Right atrium auricular region (tissue), 2 donors: ENCODE results near the gene WFS1. TPM values are rescaled to one million over a fixed set of nuclear protein-coding genes. Genes with fewer than 3 reads are reported as not detected.

ENCODE experiments used
- DNase-seq: peaks from one replicate; pipeline ENCODE4 v3.0.0-alpha.2; 2019; ENCODE audit warnings: low spot score
- H3K27ac ChIP-seq, 2 donors: fragments of 200-600 bp; sonication (generic); 1 replicate in 1 of 2; 2 replicates in 1 of 2; pipeline ENCODE4 v1.5.1; 2016 to 2019
- H3K27me3 ChIP-seq, 2 donors: fragments of 200-600 bp; sonication (generic); one replicate each; pipeline versions ENCODE4 v1.5.1 to v1.6.0; 2017 to 2019
- H3K36me3 ChIP-seq: fragments of 200-600 bp; sonication (generic); one replicate; pipeline ENCODE4 v1.5.1; 2016
- H3K4me1 ChIP-seq, 2 donors: fragments of 200-600 bp; sonication (generic); one replicate each; pipeline versions ENCODE4 v1.5.1 to v1.6.0; 2017 to 2019
- H3K4me3 ChIP-seq, 2 donors: fragments of 200-600 bp; sonication (generic); 1 replicate in 1 of 2; 2 replicates in 1 of 2; pipeline ENCODE4 v1.5.1; 2017 to 2019; ENCODE audit warnings: mild to moderate bottlenecking in 1 of 2, moderate library complexity in 1 of 2
- H3K9me3 ChIP-seq, 2 donors: fragments of 200-600 bp; sonication (generic); one replicate each; pipeline ENCODE4 v1.5.1; 2019
- total RNA-seq, 2 donors: library from RNA; depleted of rRNA; stranded (reverse); fragments of >200 nt; gene quantifications; one replicate each; pipeline ENCODE4 v1.1.0, GENCODE V29; 2016
- TF ChIP-seq, protein P1 (sequence below), 2 donors: fragments of 200-600 bp; sonication (generic); IDR thresholded peaks; one replicate each; pipeline ENCODE4 v1.5.1; 2019; ENCODE audit warnings: antibody characterized with exemption in 2 of 2

WFS1 gene
- total RNA-seq, 2 donors from 2014 or later, result 111 to 112 TPM

DNA sequence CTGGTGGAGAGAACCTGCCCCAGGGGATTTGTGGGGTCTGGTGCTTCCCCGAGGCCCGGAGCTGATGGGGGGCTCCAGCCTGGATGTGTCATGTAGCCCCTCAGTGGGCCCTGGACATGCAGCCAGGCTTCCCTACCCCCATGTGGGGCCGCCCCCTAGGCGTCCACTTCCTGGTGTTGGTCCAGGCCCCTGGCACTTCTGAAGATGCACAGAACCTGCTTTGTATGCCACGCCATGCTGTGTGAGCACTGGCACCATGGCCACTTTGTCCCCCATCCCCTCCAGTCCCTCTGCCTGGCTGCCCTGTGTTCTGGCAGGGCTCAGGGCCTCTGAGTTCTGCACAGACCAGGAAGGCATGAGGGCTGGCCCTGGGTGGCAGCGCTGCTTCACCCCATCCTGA lies 29.2 kb downstream of the WFS1 start:
- Histone ChIP-seq H3K9me3 (no peaks in the 10 kb centered on the region), H3K4me1 (no peaks in the 10 kb centered on the region), H3K4me3 (no peak overlapping the region), H3K36me3 (peaks cover 67% of the 10 kb centered on the region), H3K27me3 (no peaks in the 10 kb centered on the region), H3K27ac (no peak overlapping the region)
- DNase-seq, result no peak
- TF ChIP-seq, protein P1, sequence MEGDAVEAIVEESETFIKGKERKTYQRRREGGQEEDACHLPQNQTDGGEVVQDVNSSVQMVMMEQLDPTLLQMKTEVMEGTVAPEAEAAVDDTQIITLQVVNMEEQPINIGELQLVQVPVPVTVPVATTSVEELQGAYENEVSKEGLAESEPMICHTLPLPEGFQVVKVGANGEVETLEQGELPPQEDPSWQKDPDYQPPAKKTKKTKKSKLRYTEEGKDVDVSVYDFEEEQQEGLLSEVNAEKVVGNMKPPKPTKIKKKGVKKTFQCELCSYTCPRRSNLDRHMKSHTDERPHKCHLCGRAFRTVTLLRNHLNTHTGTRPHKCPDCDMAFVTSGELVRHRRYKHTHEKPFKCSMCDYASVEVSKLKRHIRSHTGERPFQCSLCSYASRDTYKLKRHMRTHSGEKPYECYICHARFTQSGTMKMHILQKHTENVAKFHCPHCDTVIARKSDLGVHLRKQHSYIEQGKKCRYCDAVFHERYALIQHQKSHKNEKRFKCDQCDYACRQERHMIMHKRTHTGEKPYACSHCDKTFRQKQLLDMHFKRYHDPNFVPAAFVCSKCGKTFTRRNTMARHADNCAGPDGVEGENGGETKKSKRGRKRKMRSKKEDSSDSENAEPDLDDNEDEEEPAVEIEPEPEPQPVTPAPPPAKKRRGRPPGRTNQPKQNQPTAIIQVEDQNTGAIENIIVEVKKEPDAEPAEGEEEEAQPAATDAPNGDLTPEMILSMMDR (IDR thresholded peaks at IDR 0.05), result no peak

DNA sequence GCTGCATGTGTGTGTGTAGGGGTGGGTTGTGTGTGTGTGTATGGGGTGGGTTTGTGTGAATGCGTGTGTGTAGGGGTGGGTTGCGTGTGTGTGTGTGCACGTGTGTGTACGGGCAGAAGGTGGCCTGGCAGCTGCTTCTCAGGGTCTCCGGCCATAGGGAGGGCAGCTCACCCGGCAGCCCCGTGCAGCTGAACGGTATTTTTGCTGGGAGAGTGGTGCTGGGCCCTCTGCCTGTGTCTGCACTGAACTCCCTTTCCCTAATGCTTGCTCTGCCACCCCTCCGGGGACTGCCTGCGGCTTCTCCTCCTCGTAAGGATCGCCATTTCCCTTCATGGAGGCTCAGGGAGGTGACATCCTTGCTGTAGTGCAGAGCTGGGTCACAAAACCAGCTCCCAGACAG lies 30.2 kb downstream of the WFS1 start:
- H3K9me3 ChIP-seq, result no peaks in the 10 kb centered on the region
- TF ChIP-seq, protein P1 (IDR thresholded peaks at IDR 0.05), result no peak
- H3K4me1 ChIP-seq, result no peaks in the 10 kb centered on the region
- H3K4me3 ChIP-seq, result no peak overlapping the region
- H3K27ac ChIP-seq, result no peak overlapping the region
- peaks cover 63% of the 10 kb centered on the region for H3K36me3 ChIP-seq
- no peak for DNase-seq
- H3K27me3 ChIP-seq, result no peaks in the 10 kb centered on the region

DNA sequence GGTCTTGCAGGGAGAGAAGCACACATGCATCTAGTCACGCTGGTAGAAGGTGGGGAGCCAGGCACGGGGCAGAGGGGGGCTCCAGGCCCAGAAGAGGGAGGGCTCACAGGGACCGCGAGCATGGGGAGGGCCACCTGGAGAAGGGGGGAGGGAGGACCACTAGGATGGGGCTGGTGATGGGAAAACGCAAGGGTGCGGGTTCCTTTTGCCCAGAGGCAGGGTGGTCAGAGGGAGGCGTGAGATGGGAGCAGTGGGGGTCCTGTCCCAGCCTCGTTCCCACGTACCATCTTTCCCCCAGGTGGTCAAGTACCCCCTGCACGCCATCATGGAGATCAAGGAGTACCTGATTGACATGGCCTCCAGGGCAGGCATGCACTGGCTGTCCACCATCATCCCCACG lies 30.7 kb downstream of the WFS1 start:
- Histone ChIP-seq H3K27ac (no peak overlapping the region), H3K4me1 (no peaks in the 10 kb centered on the region), H3K36me3 (peaks cover 58% of the 10 kb centered on the region), H3K9me3 (no peaks in the 10 kb centered on the region), H3K27me3 (no peaks in the 10 kb centered on the region), H3K4me3 (no peak overlapping the region)
- no peak for DNase-seq
- TF ChIP-seq, protein P1 (IDR thresholded peaks at IDR 0.05), result no peak

DNA sequence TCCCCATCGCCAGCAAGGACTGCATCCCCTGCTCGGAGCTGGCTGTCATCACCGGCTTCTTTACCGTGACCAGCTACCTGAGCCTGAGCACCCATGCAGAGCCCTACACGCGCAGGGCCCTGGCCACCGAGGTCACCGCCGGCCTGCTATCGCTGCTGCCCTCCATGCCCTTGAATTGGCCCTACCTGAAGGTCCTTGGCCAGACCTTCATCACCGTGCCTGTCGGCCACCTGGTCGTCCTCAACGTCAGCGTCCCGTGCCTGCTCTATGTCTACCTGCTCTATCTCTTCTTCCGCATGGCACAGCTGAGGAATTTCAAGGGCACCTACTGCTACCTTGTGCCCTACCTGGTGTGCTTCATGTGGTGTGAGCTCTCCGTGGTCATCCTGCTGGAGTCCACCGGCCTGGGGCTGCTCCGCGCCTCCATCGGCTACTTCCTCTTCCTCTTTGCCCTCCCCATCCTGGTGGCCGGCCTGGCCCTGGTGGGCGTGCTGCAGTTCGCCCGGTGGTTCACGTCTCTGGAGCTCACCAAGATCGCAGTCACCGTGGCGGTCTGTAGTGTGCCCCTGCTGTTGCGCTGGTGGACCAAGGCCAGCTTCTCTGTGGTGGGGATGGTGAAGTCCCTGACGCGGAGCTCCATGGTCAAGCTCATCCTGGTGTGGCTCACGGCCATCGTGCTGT lies 31.5 kb downstream of the WFS1 start:
- TF ChIP-seq, protein P1 (IDR thresholded peaks at IDR 0.05), result no peak
- DNase-seq, result no peak
- no peaks in the 10 kb centered on the region for H3K9me3 ChIP-seq
- H3K4me1 ChIP-seq, result no peaks in the 10 kb centered on the region
- H3K36me3 ChIP-seq, result peaks cover 50% of the 10 kb centered on the region
- H3K4me3 ChIP-seq, result no peak overlapping the region
- no peak overlapping the region for H3K27ac ChIP-seq
- no peaks in the 10 kb centered on the region for H3K27me3 ChIP-seq

DNA sequence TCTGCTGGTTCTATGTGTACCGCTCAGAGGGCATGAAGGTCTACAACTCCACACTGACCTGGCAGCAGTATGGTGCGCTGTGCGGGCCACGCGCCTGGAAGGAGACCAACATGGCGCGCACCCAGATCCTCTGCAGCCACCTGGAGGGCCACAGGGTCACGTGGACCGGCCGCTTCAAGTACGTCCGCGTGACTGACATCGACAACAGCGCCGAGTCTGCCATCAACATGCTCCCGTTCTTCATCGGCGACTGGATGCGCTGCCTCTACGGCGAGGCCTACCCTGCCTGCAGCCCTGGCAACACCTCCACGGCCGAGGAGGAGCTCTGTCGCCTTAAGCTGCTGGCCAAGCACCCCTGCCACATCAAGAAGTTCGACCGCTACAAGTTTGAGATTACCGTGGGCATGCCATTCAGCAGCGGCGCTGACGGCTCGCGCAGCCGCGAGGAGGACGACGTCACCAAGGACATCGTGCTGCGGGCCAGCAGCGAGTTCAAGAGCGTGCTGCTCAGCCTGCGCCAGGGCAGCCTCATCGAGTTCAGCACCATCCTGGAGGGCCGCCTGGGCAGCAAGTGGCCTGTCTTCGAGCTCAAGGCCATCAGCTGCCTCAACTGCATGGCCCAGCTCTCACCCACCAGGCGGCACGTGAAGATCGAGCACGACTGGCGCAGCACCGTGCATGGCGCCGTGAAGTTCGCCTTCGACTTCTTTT lies 32.2 kb downstream of the WFS1 start:
- no peak overlapping the region for H3K4me3 ChIP-seq
- no peaks in the 10 kb centered on the region for H3K4me1 ChIP-seq
- peaks cover 47% of the 10 kb centered on the region for H3K36me3 ChIP-seq
- H3K27me3 ChIP-seq, result no peaks in the 10 kb centered on the region
- H3K27ac ChIP-seq, result no peak overlapping the region
- DNase-seq, result no peak
- TF ChIP-seq, protein P1 (IDR thresholded peaks at IDR 0.05), result no peak
- H3K9me3 ChIP-seq, result no peaks in the 10 kb centered on the region
